Spleen (tissue), 7 donors: Measurements from ENCODE around the gene DDAH1.

Source experiments
- CTCF ChIP-seq, 11 experiments: fragments of 200-600 bp in 7 of 11; fragments of 450-650 bp in 4 of 11; sonication (generic) in 4 of 11; IDR thresholded peaks in 8 of 11; conservative IDR thresholded peaks in 3 of 11; 1 replicate in 7 of 11; 2 replicates in 4 of 11; pipeline versions ENCODE4 v1.4.0 to v1.8.0; 2016 to 2021; ENCODE audit warnings: antibody characterized with exemption in 11 of 11, inconsistent platforms in 4 of 11, mild to moderate bottlenecking in 1 of 11
- POLR2A ChIP-seq, 3 donors: fragments of 450-650 bp; IDR thresholded peaks; one replicate each; pipeline ENCODE4 v1.5.1; 2017; ENCODE audit warnings: antibody characterized with exemption in 3 of 3, mild to moderate bottlenecking in 1 of 3
- POLR2AphosphoS5 ChIP-seq, 3 donors: sonication (generic); formaldehyde crosslinking; IDR thresholded peaks; one replicate each; pipeline ENCODE4 v1.5.1; 2017; ENCODE audit warnings: antibody characterized with exemption in 3 of 3
- donor health status: DM: no; HTN: no; CAD: no; lungs with moderate emphysema.
- donor health status: DM: no; HTN: no; CAD: no.
- donor health status: DM: no; HTN: no; CAD: no.

GRCh38 chr1:85421179-85421578 lies 43.8 kb downstream of the DDAH1 start:
- TF ChIP-seq POLR2AphosphoS5 (IDR thresholded peaks at IDR 0.05) = no peak
- TF ChIP-seq CTCF (IDR thresholded peaks at IDR 0.05 in 8 of 11, conservative IDR thresholded peaks at IDR 0.05 in 3 of 11) = no peak
- TF ChIP-seq POLR2A (IDR thresholded peaks at IDR 0.05) = no peak
